Measurements from ENCODE around the gene TPPP2.
"Not testable (repeated sequence)": the region's sequence is repeated elsewhere in the genome, so short reads cannot be mapped to it uniquely, and the experiment has no call there.

TPPP2 gene

DNA sequence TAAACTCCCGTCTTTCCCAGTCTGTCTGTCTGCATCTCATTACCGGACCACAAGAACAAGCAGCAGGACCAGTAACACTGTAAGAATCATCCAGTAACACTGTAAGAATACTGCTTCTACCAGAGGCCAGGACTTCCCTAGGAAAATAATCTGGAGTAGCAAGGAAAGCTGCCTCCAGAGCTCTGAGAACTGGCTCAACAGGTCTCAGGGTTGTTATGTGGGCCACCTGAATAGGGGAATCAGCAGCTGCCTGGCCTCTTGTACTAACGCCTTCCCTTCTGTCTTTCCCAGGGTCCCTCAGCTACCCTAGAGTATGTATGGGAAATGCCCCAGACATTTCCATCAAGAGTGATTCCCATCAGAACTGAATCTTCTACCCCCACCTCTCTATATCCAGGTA lies 31.9 kb upstream of the TPPP2 start:
- peaks cover 33% of the 10 kb centered on the region for H3K36me3 ChIP-seq (ENCODE audit: control insufficient read depth, low read depth, low read length)
- H3K9me3 ChIP-seq (ENCODE audit: control insufficient read depth, low read depth, low read length), result no peaks in the 10 kb centered on the region
- H3K27ac ChIP-seq (ENCODE audit: low read length), result no peak overlapping the region

DNA sequence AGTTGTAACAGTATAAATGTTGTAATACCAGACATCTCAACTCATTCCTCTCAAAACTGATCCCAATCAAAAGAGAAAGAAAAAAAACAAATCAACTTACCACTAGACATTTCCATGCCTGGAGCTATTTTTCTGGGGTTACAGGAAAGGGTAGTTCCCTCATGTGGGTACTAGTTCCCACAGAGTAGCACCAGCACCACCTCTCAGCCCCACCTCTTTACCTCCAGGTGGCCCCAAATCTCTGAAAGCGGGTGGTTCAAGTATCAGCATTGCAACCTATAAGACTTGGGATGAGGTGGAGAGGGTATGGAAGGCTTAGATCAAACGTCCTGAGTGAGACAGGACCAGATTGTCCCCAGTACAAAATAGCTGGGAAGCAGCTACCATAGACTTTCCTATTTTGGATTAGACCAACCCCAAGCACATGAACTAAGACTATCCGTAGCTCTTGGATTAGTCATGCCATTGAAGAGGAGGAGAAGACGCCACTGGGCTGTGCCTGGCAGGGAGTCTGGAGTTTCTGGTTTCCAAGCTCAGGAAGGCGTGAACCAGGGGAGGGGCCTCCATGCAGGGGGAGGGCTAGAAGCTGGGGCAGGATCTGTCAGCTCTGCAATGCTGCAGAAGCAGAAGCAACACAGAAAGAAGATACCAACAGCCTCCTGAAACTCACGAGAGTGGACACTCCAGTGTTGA lies 31.2 kb upstream of the TPPP2 start, which contains the start of gene SLC39A2:
Gene SLC39A2 (plus strand): TSS at position 620 of the 693 bp plus-strand sequence. CDS start 154 bp downstream, outside the sequence.
- no peak within 1 kb of the TSS for H3K9ac ChIP-seq (ENCODE audit: low read length)
- no peaks in the 10 kb centered on the region for H3K27me3 ChIP-seq (ENCODE audit: control insufficient read depth, insufficient read depth, low read length)
- peak within 1 kb of the TSS; percentile 30 for H3K4me3 ChIP-seq (ENCODE audit: low read length)
- H3K36me3 ChIP-seq (ENCODE audit: control insufficient read depth, low read depth, low read length), result peaks cover 30% of the 10 kb centered on the region
- no peak within 1 kb of the TSS for H3K27ac ChIP-seq (ENCODE audit: low read length)
- peaks cover 8% of the 10 kb centered on the region for H3K4me1 ChIP-seq (ENCODE audit: control insufficient read depth, low read depth, low read length)
- no peaks in the 10 kb centered on the region for H3K9me3 ChIP-seq (ENCODE audit: control insufficient read depth, low read depth, low read length)

More for the DNA sequence above, 31.9 kb upstream of the TPPP2 start:
- peaks cover 8% of the 10 kb centered on the region for H3K4me1 ChIP-seq (ENCODE audit: control insufficient read depth, low read depth, low read length)
- no peaks in the 10 kb centered on the region for H3K27me3 ChIP-seq (ENCODE audit: control insufficient read depth, insufficient read depth, low read length)
- H3K4me3 ChIP-seq (ENCODE audit: low read length), result no peak overlapping the region
- H3K9ac ChIP-seq (ENCODE audit: low read length), result no peak overlapping the region

DNA sequence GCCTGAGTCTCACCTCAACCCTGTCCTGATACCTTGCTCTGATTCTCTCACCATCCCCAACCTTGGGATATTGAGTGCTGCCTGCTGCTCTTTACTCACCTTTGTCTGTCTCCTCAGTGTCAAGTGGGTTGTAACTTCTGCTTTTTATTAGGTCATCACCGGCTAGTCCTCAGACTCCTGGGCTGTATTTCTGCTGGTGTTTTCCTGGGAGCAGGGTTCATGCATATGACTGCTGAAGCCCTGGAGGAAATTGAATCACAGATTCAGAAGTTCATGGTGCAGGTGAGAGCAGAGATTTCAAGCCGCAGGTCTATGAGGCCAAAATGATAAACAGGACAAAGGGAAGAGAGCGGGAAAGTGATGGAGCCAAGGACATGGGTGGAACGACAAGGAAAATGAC lies 30.4 kb upstream of the TPPP2 start:
- Histone ChIP-seq H3K4me1 (ENCODE audit: control insufficient read depth, low read depth, low read length) (peaks cover 8% of the 10 kb centered on the region), H3K9ac (ENCODE audit: low read length) (no peak overlapping the region), H3K27ac (ENCODE audit: low read length) (no peak overlapping the region), H3K9me3 (ENCODE audit: control insufficient read depth, low read depth, low read length) (no peaks in the 10 kb centered on the region), H3K27me3 (ENCODE audit: control insufficient read depth, insufficient read depth, low read length) (no peaks in the 10 kb centered on the region), H3K4me3 (ENCODE audit: low read length) (no peak overlapping the region), H3K36me3 (ENCODE audit: control insufficient read depth, low read depth, low read length) (peaks cover 22% of the 10 kb centered on the region)

DNA sequence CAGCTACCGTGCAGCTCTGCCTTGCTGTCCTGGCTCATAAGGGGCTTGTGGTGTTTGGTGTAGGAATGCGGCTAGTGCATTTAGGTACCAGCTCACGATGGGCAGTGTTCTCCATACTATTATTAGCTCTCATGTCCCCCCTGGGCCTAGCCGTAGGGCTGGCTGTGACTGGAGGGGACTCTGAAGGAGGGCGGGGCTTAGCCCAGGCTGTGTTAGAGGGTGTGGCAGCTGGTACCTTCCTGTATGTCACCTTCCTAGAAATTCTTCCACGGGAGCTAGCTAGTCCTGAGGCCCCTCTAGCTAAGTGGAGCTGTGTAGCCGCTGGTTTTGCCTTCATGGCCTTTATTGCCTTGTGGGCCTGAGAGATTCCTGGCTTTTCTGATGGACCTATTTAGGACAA lies 28.8 kb upstream of the TPPP2 start:
- Histone ChIP-seq H3K27me3 (ENCODE audit: control insufficient read depth, insufficient read depth, low read length) (no peaks in the 10 kb centered on the region), H3K4me3 (ENCODE audit: low read length) (no peak overlapping the region), H3K9ac (ENCODE audit: low read length) (no peak overlapping the region), H3K36me3 (ENCODE audit: control insufficient read depth, low read depth, low read length) (peaks cover 6% of the 10 kb centered on the region), H3K9me3 (ENCODE audit: control insufficient read depth, low read depth, low read length) (no peaks in the 10 kb centered on the region), H3K4me1 (ENCODE audit: control insufficient read depth, low read depth, low read length) (peaks cover 8% of the 10 kb centered on the region), H3K27ac (ENCODE audit: low read length) (no peak overlapping the region)

DNA sequence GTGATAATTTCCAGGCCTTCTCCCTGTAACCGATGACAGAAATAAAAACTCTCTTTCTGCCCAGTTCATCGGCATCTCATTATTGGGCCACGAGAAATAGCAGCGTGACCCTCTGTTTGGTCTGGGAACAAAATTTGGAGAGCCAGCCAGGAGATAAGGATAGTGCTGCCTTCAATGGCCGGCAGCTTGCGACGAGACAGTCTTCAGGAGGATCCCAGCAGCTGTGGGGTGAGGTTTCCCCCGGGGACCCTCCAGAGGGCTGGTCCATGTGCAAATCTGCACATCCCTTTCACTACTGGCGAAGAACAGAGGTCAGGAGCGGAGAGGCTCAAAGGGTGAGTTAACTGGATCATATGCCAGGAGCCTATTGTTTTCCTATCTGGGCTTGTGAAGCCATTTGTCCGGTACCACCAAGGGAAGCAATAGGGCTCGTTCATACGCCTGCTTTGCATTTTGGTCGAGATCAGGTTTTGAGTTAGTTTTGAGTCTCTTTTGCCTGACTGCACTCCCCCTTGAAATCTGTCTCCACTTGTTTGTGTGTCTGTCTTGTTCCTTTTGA lies 26.1 kb upstream of the TPPP2 start:
- peaks cover 1% of the 10 kb centered on the region for H3K4me1 ChIP-seq (ENCODE audit: control insufficient read depth, low read depth, low read length)
- no peak overlapping the region for H3K27ac ChIP-seq (ENCODE audit: low read length)
- no peaks in the 10 kb centered on the region for H3K36me3 ChIP-seq (ENCODE audit: control insufficient read depth, low read depth, low read length)
- no peaks in the 10 kb centered on the region for H3K9me3 ChIP-seq (ENCODE audit: control insufficient read depth, low read depth, low read length)
- no peaks in the 10 kb centered on the region for H3K27me3 ChIP-seq (ENCODE audit: control insufficient read depth, insufficient read depth, low read length)
- no peak overlapping the region for H3K4me3 ChIP-seq (ENCODE audit: low read length)
- H3K9ac ChIP-seq (ENCODE audit: low read length), result no peak overlapping the region

DNA sequence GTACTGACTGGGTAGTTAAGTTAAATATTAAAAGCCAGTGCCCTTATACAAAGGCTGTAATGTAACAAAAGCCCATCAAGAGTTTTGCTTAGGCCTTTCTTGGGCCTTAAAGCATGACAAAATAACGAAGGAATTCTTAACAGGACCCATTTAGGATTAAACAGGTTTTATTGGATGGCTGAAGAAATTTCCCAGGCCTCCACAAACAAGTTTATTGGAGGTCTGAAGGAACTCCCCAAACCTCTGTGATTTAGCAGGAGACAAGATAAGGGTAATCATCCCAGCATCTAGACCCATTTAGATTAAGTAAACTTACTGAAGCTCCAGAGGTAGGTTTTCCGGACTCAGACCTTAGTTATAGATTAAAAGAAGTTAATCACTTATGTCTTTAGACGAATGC lies 20.3 kb upstream of the TPPP2 start:
- not testable (repeated sequence) for H3K4me3 ChIP-seq (ENCODE audit: low read length); H3K36me3 ChIP-seq (ENCODE audit: control insufficient read depth, low read depth, low read length); H3K9me3 ChIP-seq (ENCODE audit: control insufficient read depth, low read depth, low read length); H3K27ac ChIP-seq (ENCODE audit: low read length); H3K9ac ChIP-seq (ENCODE audit: low read length); H3K27me3 ChIP-seq (ENCODE audit: control insufficient read depth, insufficient read depth, low read length); H3K4me1 ChIP-seq (ENCODE audit: control insufficient read depth, low read depth, low read length)

DNA sequence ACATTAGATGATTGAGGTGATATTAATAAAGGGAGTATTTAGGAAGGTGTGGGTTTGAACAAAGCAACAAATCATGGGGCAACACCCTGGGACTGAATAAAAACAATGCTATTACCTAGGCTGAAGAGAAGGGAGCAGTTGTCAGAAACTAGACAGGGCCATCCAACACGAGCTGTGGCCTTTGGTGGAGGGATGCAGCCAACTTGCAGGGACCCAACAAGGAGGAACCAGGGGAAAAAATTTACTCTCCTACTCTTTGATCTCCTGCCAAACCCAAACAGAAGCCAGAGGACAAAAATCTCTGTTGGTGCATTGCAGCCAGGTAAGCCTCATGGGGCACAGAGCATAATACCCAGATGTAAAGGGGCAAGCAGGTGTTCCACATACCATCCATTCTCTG lies 18.9 kb upstream of the TPPP2 start:
- no peak overlapping the region for H3K9ac ChIP-seq (ENCODE audit: low read length)
- H3K27ac ChIP-seq (ENCODE audit: low read length), result no peak overlapping the region
- H3K36me3 ChIP-seq (ENCODE audit: control insufficient read depth, low read depth, low read length), result no peaks in the 10 kb centered on the region
- no peak overlapping the region for H3K4me3 ChIP-seq (ENCODE audit: low read length)
- H3K27me3 ChIP-seq (ENCODE audit: control insufficient read depth, insufficient read depth, low read length), result no peaks in the 10 kb centered on the region
- peaks cover 6% of the 10 kb centered on the region for H3K4me1 ChIP-seq (ENCODE audit: control insufficient read depth, low read depth, low read length)
- no peaks in the 10 kb centered on the region for H3K9me3 ChIP-seq (ENCODE audit: control insufficient read depth, low read depth, low read length)

DNA sequence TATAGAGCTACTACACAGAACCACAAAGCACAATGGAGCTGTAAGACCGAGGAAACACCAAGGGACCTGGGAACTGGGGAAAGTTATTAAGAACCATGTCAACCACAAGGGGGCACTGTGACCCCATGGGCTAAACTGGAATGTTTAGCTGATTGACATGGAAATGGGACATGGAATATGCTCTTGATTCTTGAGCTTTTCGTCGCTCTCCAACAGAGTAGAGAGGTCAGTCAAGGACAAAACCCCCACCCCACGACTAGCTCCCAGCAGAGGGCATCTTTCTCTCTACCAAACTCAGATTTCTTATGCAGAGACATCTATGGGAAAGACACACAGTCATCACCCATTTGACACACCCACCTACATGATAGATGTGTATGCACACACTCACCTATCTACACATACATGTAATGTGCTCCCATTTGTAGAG lies 15.2 kb upstream of the TPPP2 start:
- no peaks in the 10 kb centered on the region for H3K36me3 ChIP-seq (ENCODE audit: control insufficient read depth, low read depth, low read length)
- H3K27ac ChIP-seq (ENCODE audit: low read length), result no peak overlapping the region
- H3K9me3 ChIP-seq (ENCODE audit: control insufficient read depth, low read depth, low read length), result no peaks in the 10 kb centered on the region
- no peaks in the 10 kb centered on the region for H3K27me3 ChIP-seq (ENCODE audit: control insufficient read depth, insufficient read depth, low read length)
- no peak overlapping the region for H3K4me3 ChIP-seq (ENCODE audit: low read length)
- peaks cover 6% of the 10 kb centered on the region for H3K4me1 ChIP-seq (ENCODE audit: control insufficient read depth, low read depth, low read length)
- no peak overlapping the region for H3K9ac ChIP-seq (ENCODE audit: low read length)

DNA sequence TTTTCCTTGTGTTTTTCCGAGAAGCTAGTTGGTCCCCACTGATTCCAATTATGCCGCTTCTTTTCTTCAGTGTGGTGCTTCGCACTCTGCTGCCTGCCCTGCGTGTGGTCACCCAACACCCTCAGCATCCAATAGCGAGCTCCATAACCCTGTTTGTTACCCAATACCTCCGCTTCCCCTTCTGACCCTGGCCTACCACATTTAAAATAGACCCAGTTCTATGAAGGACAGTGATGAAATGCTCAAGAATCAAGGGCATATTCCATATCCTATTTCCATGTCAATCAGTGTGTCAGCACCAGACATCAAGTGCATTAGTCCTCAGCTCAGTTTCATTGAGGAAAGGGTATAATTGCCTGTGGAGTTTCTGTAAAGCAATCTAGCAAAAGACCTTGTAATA lies 14.7 kb upstream of the TPPP2 start:
- Histone ChIP-seq H3K27ac (ENCODE audit: low read length) (no peak overlapping the region), H3K9me3 (ENCODE audit: control insufficient read depth, low read depth, low read length) (no peaks in the 10 kb centered on the region), H3K4me3 (ENCODE audit: low read length) (no peak overlapping the region), H3K36me3 (ENCODE audit: control insufficient read depth, low read depth, low read length) (no peaks in the 10 kb centered on the region), H3K4me1 (ENCODE audit: control insufficient read depth, low read depth, low read length) (peaks cover 6% of the 10 kb centered on the region), H3K9ac (ENCODE audit: low read length) (no peak overlapping the region), H3K27me3 (ENCODE audit: control insufficient read depth, insufficient read depth, low read length) (no peaks in the 10 kb centered on the region)

DNA sequence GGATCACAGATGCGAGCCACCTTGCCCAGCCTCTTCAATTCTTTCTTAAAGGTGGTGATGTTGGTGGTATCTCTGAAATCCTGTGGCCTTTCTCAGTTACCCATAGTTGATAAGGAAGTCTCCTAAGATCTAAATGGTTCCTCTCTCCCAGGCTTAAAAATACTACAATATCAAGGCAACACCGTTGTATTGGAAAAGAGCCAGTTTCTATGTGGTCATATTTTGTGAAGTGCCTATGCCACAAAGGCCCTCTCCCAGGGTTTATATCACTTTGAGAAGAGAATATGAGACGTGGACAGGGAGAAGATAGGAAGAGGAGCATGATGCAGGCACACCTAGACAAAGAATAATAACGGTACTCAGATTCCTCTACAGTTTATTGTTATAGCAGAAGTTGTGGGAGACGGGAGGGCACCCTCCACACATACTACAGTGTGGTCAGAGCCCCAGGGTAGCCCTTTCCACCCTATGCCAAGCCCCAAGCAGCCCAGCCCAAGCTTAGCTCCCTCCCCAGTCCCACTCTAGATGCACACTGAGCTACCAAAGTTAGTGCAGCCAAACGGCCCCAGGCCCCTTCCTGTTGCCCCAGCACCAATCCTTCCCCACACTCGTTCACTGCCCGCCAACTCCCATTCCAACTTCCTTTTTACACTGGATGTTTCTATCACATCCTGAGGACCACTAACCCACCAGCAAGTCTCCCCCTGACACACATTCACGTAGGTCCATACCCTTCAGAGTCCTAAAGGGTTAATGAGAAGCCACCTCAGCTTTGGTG lies 13.4 kb upstream of the TPPP2 start:
- Histone ChIP-seq H3K4me1 (ENCODE audit: control insufficient read depth, low read depth, low read length) (peaks cover 6% of the 10 kb centered on the region), H3K4me3 (ENCODE audit: low read length) (no peak overlapping the region), H3K27ac (ENCODE audit: low read length) (no peak overlapping the region), H3K36me3 (ENCODE audit: control insufficient read depth, low read depth, low read length) (no peaks in the 10 kb centered on the region), H3K27me3 (ENCODE audit: control insufficient read depth, insufficient read depth, low read length) (no peaks in the 10 kb centered on the region), H3K9me3 (ENCODE audit: control insufficient read depth, low read depth, low read length) (no peaks in the 10 kb centered on the region), H3K9ac (ENCODE audit: low read length) (no peak overlapping the region)

DNA sequence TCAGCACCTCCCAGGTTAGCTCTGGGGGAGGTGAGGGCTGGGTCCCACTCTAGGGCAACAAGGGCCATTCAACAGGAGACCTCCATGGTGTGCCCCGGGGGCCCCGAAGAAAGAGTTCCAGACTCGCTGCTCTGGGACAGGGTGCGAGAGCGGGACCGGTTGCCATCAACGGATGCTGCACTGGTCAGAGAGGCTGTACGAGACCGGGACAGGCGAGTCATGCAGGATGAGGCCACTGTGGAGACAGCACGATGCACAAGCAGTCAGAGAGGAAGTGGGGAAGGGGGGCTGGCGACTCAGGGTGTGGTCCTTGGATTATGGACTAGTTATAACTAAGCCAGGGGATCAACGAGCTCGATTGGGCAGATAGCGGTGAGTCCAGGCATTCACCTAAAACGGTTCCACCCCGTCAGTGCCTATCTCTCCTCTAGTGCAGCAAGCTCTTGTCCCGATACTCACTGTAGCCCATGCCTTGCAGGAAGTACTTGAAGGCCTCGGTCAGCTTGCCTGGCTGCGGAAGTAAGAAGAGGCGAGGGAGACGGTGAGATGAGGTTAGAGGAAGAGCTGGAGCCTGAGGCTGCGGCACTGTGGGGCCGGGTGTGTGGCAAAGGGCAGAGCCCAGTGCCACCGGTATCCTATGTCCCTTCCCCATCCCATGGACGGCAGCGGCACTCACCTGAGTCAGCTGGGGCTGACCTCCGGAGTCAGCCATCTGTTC lies 12.3 kb upstream of the TPPP2 start:
- Histone ChIP-seq H3K4me3 (ENCODE audit: low read length) (no peak overlapping the region), H3K36me3 (ENCODE audit: control insufficient read depth, low read depth, low read length) (no peaks in the 10 kb centered on the region), H3K9me3 (ENCODE audit: control insufficient read depth, low read depth, low read length) (no peaks in the 10 kb centered on the region), H3K4me1 (ENCODE audit: control insufficient read depth, low read depth, low read length) (peaks cover 6% of the 10 kb centered on the region), H3K27ac (ENCODE audit: low read length) (no peak overlapping the region), H3K27me3 (ENCODE audit: control insufficient read depth, insufficient read depth, low read length) (peaks cover 4% of the 10 kb centered on the region), H3K9ac (ENCODE audit: low read length) (no peak overlapping the region)

Data from iPS-18a (cell line).